MM.1S (cell line): ENCODE results near the gene SYNE2.

Source experiments
- EZH2 ChIP-seq: fragments of 300-600 bp; sonication (generic); optimal IDR thresholded peaks from 2 replicates; pipeline ENCODE3; 2017; ENCODE audit warnings: low read depth, mild to moderate bottlenecking, antibody characterized with exemption, low read length, mixed read lengths
- EZH2phosphoT487 ChIP-seq: fragments of 300-600 bp; sonication (generic); IDR thresholded peaks from 2 replicates; pipeline ENCODE4 v1.6.1; 2018; ENCODE audit warnings: antibody characterized with exemption, low read length
- TF ChIP-seq, protein P1 (sequence below): fragments of 300-600 bp; sonication (generic); IDR thresholded peaks from 2 replicates; pipeline ENCODE4 v1.5.1; 2016; ENCODE audit warnings: antibody characterized with exemption, low read length, mixed read lengths

DNA sequence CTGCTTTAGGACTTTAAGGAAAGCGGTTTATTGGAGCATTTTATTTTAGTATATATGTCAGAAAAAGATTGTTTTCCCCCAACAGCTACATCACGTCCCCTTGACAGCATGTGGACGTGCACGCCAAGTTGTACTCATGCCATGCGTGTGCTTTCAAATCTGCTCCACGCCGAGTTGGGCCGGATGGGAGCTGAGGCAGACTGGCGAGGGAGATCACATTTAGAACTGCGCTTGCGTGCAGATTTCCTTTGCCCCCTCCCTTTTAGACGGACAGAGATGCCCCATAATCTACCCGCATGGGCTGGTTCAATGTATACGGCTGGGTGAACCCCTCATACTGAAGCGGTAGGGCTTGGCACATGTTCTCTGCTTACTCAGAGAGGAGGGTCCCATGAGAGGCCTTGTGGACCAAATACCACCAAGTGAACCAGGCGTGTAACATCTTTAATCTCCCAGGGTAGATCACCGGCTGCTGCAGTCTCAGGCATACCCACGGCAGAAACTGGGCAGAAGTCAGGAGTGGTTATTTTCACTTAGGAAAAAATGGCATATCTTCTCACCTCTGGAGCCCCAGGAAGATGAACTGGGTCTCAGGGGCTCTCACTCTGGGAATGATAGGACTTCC, 349.2 kb downstream of the SYNE2 start:
- TF ChIP-seq, protein P1, sequence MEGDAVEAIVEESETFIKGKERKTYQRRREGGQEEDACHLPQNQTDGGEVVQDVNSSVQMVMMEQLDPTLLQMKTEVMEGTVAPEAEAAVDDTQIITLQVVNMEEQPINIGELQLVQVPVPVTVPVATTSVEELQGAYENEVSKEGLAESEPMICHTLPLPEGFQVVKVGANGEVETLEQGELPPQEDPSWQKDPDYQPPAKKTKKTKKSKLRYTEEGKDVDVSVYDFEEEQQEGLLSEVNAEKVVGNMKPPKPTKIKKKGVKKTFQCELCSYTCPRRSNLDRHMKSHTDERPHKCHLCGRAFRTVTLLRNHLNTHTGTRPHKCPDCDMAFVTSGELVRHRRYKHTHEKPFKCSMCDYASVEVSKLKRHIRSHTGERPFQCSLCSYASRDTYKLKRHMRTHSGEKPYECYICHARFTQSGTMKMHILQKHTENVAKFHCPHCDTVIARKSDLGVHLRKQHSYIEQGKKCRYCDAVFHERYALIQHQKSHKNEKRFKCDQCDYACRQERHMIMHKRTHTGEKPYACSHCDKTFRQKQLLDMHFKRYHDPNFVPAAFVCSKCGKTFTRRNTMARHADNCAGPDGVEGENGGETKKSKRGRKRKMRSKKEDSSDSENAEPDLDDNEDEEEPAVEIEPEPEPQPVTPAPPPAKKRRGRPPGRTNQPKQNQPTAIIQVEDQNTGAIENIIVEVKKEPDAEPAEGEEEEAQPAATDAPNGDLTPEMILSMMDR, result no peak
- no peak for TF ChIP-seq EZH2
- TF ChIP-seq EZH2phosphoT487, result no peak
